HEK293 (cell line): ENCODE data around the gene MYO1C.

Source experiments
- BCL11A ChIP-seq: fragments of 450-650 bp; formaldehyde crosslinking; IDR thresholded peaks from 2 replicates; pipeline ENCODE4 v1.5.1; 2016; ENCODE audit warnings: low read depth, missing biosample characterization, missing genetic modification characterization
- CTCF ChIP-seq: fragments of 450-650 bp; formaldehyde crosslinking; IDR thresholded peaks from 2 replicates; pipeline ENCODE4 v1.5.1; 2016; ENCODE audit warnings: missing biosample characterization, missing genetic modification characterization
- GLI4 ChIP-seq: fragments of 450-650 bp; formaldehyde crosslinking; IDR thresholded peaks from 2 replicates; pipeline ENCODE4 v1.5.1; 2016; ENCODE audit warnings: missing biosample characterization, missing genetic modification characterization
- TCF7L2 ChIP-seq: IDR thresholded peaks from 2 replicates; pipeline ENCODE4 v1.6.1; 2011; ENCODE audit warnings: low read depth, mild to moderate bottlenecking, inconsistent platforms, low read length, moderate library complexity, borderline replicate concordance
- ZBTB44 ChIP-seq: fragments of 450-650 bp; IDR thresholded peaks from 2 replicates; pipeline ENCODE4 v1.5.1; 2018; ENCODE audit warnings: missing biosample characterization, mild to moderate bottlenecking, missing genetic modification characterization
- ZBTB49 ChIP-seq: fragments of 450-650 bp; formaldehyde crosslinking; IDR thresholded peaks from 2 replicates; pipeline ENCODE4 v1.5.1; 2016; ENCODE audit warnings: missing biosample characterization, missing genetic modification characterization, low read depth
- ZNF24 ChIP-seq: fragments of 450-650 bp; formaldehyde crosslinking; IDR thresholded peaks from 2 replicates; pipeline ENCODE4 v1.5.1; 2016; ENCODE audit warnings: missing biosample characterization, missing genetic modification characterization
- ZNF518A ChIP-seq: fragments of 450-650 bp; formaldehyde crosslinking; conservative IDR thresholded peaks from 2 replicates; pipeline ENCODE4 v1.5.1; 2016; ENCODE audit warnings: low read depth, missing biosample characterization, missing genetic modification characterization
- ZNF529 ChIP-seq: fragments of 450-650 bp; formaldehyde crosslinking; IDR thresholded peaks from 2 replicates; pipeline ENCODE4 v1.5.1; 2017; ENCODE audit warnings: missing genetic modification characterization, missing biosample characterization; ENCODE audit not compliant: insufficient replicate concordance
- ZNF549 ChIP-seq: fragments of 450-650 bp; IDR thresholded peaks from 2 replicates; pipeline ENCODE4 v1.5.1; 2018; ENCODE audit warnings: missing biosample characterization, missing genetic modification characterization, mild to moderate bottlenecking, inconsistent platforms, moderate library complexity
- ZNF747 ChIP-seq: fragments of 450-650 bp; formaldehyde crosslinking; IDR thresholded peaks from 2 replicates; pipeline ENCODE4 v1.5.1; 2016; ENCODE audit warnings: missing biosample characterization, missing genetic modification characterization
- ZNF785 ChIP-seq: fragments of 450-650 bp; formaldehyde crosslinking; IDR thresholded peaks from 2 replicates; pipeline ENCODE4 v1.5.1; 2016; ENCODE audit warnings: missing biosample characterization, missing genetic modification characterization

GRCh38 chr17:1498233-1498632 is 5.7 kb upstream of the MYO1C start:
- TF ChIP-seq ZNF24 (tag by site-specific recombination) (no peak), ZNF518A (no peak), ZBTB44 (no peak), CTCF (tag by site-specific recombination) (no peak), TCF7L2 (no peak), BCL11A (no peak), ZNF549 (tag by site-specific recombination) (no peak), ZBTB49 (tag by site-specific recombination) (no peak), ZNF529 (tag by site-specific recombination) (no peak), GLI4 (tag by site-specific recombination) (no peak), ZNF785 (tag by site-specific recombination) (no peak), ZNF747 (no peak)
